SIG-M5 treated with dmso at 0.1 percent for 504 hours (cell line): ENCODE data around the gene SSRP1.

Experiments used
- DNase-seq: peaks from one replicate; lab custom pipeline; 2025; ENCODE audit not compliant: unreplicated experiment; lab: John Stamatoyannopoulos, UW

SSRP1 gene

GRCh38 chr11:57359896-57360690 lies 24.4 kb upstream of the SSRP1 start:
- DNase-seq: no peak

- DNase-seq: no peak
Measured at GRCh38 chr11:57359396-57359795, 23.7 kb upstream of the SSRP1 start.

DNA sequence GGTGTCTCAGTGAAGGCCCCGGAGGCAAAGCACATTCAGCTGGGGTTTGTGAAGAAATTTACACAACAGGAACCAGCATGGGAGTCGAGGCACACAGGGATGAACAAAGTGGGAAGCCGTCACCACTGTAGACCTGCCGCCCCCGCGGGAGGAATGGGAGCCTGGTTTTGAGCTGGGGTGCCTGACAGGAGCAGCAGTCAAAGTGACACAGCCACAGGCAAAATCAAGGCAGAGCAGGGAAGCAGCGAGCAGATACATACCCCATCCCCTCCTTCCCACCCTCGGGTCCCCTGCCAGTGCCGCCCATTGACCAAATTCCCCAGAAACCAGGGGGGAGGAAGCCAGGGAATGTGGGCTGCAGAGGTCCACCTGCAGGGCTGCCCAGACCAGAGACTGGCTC lies 23.3 kb upstream of the SSRP1 start:
- no peak for DNase-seq

DNA sequence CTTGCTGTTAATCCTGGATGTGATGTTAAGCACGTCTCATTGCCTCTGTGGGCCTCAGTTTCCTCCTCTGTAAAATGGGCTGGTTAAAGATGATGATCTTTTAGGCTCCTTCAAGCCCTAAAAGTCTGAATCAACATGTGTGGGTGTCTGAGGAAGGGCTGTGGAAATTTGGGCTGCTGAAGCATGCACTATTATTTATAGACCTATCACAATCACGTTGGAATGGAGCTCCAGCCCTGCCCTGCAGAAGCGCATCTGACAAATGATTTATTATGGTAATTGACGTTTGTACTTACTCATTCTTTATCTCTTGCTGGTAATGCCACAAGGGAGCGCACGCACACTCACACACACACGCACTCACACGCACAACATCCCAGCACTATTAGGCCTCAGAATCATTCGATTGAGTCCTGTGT lies 22.9 kb upstream of the SSRP1 start:
- DNase-seq: no peak

- DNase-seq: no peak
Measured at GRCh38 chr11:57357856-57358255, 22.2 kb upstream of the SSRP1 start.

GRCh38 chr11:57357310-57357709 lies 21.6 kb upstream of the SSRP1 start:
- no peak for DNase-seq

DNA sequence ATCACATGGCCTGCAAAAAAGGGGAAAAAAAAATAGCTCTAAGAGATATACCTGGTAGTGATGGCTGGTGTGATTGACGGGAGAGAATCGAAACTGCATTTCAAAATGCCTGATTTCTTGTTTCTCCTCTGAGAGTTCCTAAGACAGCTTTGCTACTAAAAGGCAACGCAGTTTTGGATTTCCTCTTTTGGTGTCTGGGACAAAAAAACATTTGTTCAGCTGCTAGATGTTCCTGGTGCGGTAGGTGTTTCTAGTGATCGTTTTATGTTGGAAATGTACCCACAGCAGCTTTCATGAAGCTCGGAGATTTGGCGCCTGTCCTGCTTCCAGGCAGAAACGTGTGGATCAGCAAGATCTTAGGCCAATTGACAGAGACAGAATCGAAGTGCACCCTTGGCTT lies 20.6 kb upstream of the SSRP1 start:
- no peak for DNase-seq

GRCh38 chr11:57354699-57355098 lies 19.0 kb upstream of the SSRP1 start:
- no peak for DNase-seq

- DNase-seq: no peak
Measured at GRCh38 chr11:57353852-57354251, 18.2 kb upstream of the SSRP1 start.

- DNase-seq: no peak
Measured at GRCh38 chr11:57353446-57353845, 17.8 kb upstream of the SSRP1 start.

- DNase-seq: no peak
Measured at GRCh38 chr11:57353036-57353435, 17.3 kb upstream of the SSRP1 start.

GRCh38 chr11:57349491-57350274 lies 14.0 kb upstream of the SSRP1 start:
- DNase-seq: no peak

- no peak for DNase-seq
Measured at GRCh38 chr11:57348636-57349313, 13.1 kb upstream of the SSRP1 start.

- no peak for DNase-seq
Measured at GRCh38 chr11:57348052-57348451, 12.4 kb upstream of the SSRP1 start.

- DNase-seq: no peak
Measured at GRCh38 chr11:57347336-57347735, 11.6 kb upstream of the SSRP1 start.

GRCh38 chr11:57345555-57346211 lies 10.0 kb upstream of the SSRP1 start:
- DNase-seq: peak; percentile 70

- DNase-seq: no peak
Measured at GRCh38 chr11:57344826-57345225, 9.1 kb upstream of the SSRP1 start.

DNA sequence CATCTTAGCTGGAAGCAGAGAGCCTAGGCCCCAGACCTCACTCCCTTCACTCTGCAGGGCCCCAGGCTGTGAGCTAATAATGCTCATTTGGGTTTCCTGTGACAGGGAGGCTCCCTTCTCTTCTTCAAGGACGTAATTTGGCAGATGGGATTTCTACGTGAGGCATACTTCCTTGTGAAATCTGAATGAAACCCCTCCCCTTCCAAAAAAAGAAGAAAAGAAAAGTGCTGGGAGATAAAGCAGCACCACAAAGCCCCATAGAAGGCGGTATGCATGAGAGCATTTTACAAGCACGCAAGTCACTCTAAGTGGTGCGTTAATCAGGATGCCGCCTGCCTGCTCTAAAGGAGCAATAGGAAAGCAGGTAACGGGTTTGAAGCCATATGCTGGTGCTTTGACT lies 8.1 kb upstream of the SSRP1 start:
- DNase-seq: peak; percentile 34

- DNase-seq: no peak
Measured at GRCh38 chr11:57342702-57343101, 7.0 kb upstream of the SSRP1 start.

- DNase-seq: no peak
Measured at GRCh38 chr11:57341250-57341808, 5.6 kb upstream of the SSRP1 start.

DNA sequence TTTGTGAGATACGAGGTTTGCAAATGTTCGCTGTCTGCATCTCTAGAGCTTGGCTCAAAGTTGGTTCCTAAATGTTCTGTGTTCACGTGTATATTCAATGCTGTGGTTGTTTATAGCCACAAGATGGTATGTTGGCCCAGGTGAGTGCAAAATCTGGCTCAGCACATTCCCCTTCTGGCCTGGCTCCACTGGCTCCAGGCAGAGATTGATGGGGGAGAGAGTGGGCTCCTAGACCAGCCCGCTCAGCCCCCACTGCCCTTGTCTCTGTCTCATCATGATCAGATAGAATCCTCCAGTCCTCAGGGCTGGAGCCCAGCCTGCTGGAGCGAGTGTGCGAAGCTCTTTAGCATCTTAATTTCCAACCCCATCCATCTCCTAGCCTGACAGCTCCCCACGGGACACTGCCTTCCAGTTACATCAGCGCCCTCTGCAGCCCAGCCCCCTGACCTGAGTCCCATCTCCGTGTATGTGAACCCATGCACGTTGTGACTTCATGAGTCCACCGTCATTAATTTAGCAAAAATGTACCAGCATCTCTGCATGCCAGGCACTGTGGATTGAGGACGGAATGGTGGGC lies 4.4 kb upstream of the SSRP1 start:
- no peak for DNase-seq
